Measurements from ENCODE around the gene MAP3K1. TPM values are rescaled to one million over a fixed set of nuclear protein-coding genes. Genes with fewer than 3 reads are reported as not detected.

The MAP3K1 gene
- total and polyA plus RNA-seq, 9 of the 15 experiments (the other 6 are each of a cell fraction or from before 2014, with no cell fraction given), result 3.9 to 13.9 (median 7.5) TPM

- TF ChIP-seq MEIS2 (IDR thresholded peaks at IDR 0.05; ENCODE audit: partially characterized antibody), result peak; percentile 79
- peak; percentile 8; the same call in 1 of the 2 replicates for TF ChIP-seq C11orf30 (IDR thresholded peaks at IDR 0.05; ENCODE audit: low read depth)
- peak; percentile 71; the same call in 1 of the 2 replicates for TF ChIP-seq REST (IDR thresholded peaks at IDR 0.05; ENCODE audit: borderline replicate concordance)
- no peak for TF ChIP-seq REST (CRISPR knock-in tag; IDR thresholded peaks at IDR 0.05; ENCODE audit: low read depth)
- TF ChIP-seq, protein P1, sequence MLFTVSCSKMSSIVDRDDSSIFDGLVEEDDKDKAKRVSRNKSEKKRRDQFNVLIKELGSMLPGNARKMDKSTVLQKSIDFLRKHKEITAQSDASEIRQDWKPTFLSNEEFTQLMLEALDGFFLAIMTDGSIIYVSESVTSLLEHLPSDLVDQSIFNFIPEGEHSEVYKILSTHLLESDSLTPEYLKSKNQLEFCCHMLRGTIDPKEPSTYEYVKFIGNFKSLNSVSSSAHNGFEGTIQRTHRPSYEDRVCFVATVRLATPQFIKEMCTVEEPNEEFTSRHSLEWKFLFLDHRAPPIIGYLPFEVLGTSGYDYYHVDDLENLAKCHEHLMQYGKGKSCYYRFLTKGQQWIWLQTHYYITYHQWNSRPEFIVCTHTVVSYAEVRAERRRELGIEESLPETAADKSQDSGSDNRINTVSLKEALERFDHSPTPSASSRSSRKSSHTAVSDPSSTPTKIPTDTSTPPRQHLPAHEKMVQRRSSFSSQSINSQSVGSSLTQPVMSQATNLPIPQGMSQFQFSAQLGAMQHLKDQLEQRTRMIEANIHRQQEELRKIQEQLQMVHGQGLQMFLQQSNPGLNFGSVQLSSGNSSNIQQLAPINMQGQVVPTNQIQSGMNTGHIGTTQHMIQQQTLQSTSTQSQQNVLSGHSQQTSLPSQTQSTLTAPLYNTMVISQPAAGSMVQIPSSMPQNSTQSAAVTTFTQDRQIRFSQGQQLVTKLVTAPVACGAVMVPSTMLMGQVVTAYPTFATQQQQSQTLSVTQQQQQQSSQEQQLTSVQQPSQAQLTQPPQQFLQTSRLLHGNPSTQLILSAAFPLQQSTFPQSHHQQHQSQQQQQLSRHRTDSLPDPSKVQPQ (CRISPR knock-in tag; IDR thresholded peaks at IDR 0.05; ENCODE audit: borderline replicate concordance), result no peak
- TF ChIP-seq, protein P2, sequence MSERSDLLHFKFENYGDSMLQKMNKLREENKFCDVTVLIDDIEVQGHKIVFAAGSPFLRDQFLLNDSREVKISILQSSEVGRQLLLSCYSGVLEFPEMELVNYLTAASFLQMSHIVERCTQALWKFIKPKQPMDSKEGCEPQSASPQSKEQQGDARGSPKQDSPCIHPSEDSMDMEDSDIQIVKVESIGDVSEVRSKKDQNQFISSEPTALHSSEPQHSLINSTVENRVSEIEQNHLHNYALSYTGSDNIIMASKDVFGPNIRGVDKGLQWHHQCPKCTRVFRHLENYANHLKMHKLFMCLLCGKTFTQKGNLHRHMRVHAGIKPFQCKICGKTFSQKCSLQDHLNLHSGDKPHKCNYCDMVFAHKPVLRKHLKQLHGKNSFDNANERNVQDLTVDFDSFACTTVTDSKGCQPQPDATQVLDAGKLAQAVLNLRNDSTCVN (CRISPR knock-in tag; IDR thresholded peaks at IDR 0.05), result no peak
- no peak for TF ChIP-seq RB1 (IDR thresholded peaks at IDR 0.05; ENCODE audit: low read depth)
- TF ChIP-seq GATA2 (CRISPR knock-in tag; IDR thresholded peaks at IDR 0.05), result no peak
Observed at GRCh38 chr5:56838409-56839039, 23.2 kb downstream of the MAP3K1 start (continued).
